GM18861 (cell line): ENCODE results near the gene TMEM269.

Experiments
- ATAC-seq: cut with Tn5 transposase; IDR thresholded peaks from one replicate; pipeline ENCODE4 v1.9.1; 2021; ENCODE audit not compliant: unreplicated experiment

The TMEM269 gene

GRCh38 chr1:42847111-42847595 is 62.4 kb downstream of the TMEM269 start:
- no peak for ATAC-seq

GRCh38 chr1:42847721-42848460 is 63.1 kb downstream of the TMEM269 start:
- ATAC-seq: no peak

- ATAC-seq: no peak
These were observed 64.2 kb downstream of the TMEM269 start for GRCh38 chr1:42848823-42849537.

- ATAC-seq: no peak
These were observed 65.2 kb downstream of the TMEM269 start for GRCh38 chr1:42849944-42850343.
